Stimulated activated naive CD8-positive, alpha-beta T cell treated with anti-CD3 and anti-CD28 coated beads, Interleukin-15, Interleukin-2, amounts not matched to agents 100 ng/mL and 50 ng/mL, for 24 hours (primary cell): ENCODE measurements around the gene MCOLN3.

ENCODE experiments used
- H3K27ac Mint-ChIP-seq: one replicate; pipeline ENCODE4 v1.8.0; 2021; ENCODE audit warnings: mild to moderate bottlenecking, mixed read lengths
- H3K27me3 Mint-ChIP-seq: one replicate; pipeline ENCODE4 v1.8.0; 2021; ENCODE audit warnings: mixed read lengths
- H3K36me3 Mint-ChIP-seq: one replicate; pipeline ENCODE4 v1.8.0; 2021; ENCODE audit warnings: low read depth, mixed read lengths
- H3K4me1 Mint-ChIP-seq: one replicate; pipeline ENCODE4 v1.8.0; 2021; ENCODE audit warnings: low read depth, mixed read lengths
- H3K4me3 Mint-ChIP-seq: one replicate; pipeline ENCODE4 v1.8.0; 2021; ENCODE audit warnings: mild to moderate bottlenecking, mixed read lengths
- H3K9me3 Mint-ChIP-seq: one replicate; pipeline ENCODE4 v1.8.0; 2021; ENCODE audit warnings: mixed read lengths

The MCOLN3 gene

DNA sequence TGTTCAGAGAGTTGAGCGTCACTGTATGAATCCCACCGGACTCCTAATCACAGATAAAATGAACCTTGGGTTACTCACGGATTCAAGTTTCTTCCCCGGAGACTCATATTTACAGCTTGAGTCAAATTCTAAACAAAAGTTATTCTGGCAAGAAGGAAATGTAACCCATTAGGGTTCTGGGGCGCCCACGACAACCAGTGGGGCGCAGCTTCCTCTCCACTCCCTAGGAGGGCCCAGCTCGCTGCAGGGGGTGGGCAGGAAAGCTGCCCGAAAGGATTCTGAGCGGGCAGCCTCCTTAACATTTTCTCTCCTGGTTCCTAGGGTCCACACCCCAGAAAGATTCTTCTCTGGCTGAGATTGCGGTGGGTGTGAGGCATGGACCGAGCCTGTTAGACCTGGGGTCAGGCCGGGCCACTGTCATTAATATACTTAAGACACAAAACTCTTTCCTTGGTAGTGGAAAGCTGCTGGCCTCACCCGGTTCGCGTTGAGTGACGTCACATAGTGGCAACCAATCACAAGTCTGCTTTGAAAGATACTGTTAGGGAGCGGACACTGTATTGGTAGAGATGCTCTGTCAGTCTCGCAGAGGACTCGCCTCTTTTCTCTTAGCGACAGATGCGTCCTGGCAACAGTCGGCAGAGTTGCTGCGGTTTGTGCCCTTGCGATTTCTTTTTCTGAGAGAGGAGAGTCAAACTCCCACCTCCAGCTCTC lies 13.6 kb upstream of the MCOLN3 start:
- Mint-ChIP-seq H3K27me3 (peaks cover 19% of the 10 kb centered on the region), H3K4me3 (peak overlapping the region; percentile 84), H3K9me3 (no peaks in the 10 kb centered on the region), H3K27ac (peak overlapping the region; percentile 71), H3K36me3 (no peaks in the 10 kb centered on the region), H3K4me1 (peaks cover 23% of the 10 kb centered on the region)

DNA sequence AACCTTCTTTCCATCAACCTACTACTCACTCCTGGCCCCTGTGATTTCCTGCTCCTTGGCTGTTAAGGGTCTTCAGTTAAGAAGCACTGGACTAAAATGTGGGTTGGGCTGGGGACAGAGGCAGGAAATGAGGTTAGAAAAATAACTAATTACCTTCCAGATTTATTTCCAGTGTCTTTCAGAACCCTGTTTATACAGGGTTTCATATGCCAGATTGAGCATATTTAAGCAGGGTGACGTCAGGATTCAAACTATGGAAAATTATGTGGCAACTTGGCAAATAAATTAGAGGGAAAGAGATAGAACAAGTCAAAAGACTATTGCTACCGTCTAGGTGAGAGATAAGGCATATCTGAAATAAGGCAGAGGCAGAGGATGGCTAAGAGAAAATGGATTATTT lies 11.7 kb upstream of the MCOLN3 start:
- peaks cover 19% of the 10 kb centered on the region for H3K27me3 Mint-ChIP-seq
- H3K9me3 Mint-ChIP-seq, result no peaks in the 10 kb centered on the region
- no peaks in the 10 kb centered on the region for H3K36me3 Mint-ChIP-seq
- H3K4me1 Mint-ChIP-seq, result peaks cover 23% of the 10 kb centered on the region
- H3K4me3 Mint-ChIP-seq, result no peak overlapping the region
- no peak overlapping the region for H3K27ac Mint-ChIP-seq

DNA sequence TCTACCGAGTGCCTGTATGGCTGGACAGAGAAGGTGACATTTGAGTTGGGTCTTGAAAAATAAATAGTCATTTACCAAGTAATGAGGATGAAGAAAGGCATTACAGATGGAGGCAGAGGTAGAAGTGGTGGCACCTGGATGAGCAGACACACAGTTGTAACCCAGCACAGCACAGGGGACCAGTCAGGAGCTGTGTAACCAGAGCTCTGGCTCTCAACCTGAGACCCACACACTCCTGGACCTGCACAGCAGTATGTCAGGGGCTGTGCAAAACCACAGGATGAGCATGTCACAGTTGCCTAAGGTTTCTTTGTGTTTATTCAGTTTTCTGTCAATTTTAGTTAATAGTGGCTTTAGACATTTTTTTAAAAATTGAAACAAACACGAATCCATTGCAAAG lies 11.3 kb upstream of the MCOLN3 start:
- H3K4me3 Mint-ChIP-seq, result no peak overlapping the region
- H3K36me3 Mint-ChIP-seq, result no peaks in the 10 kb centered on the region
- no peaks in the 10 kb centered on the region for H3K9me3 Mint-ChIP-seq
- H3K27ac Mint-ChIP-seq, result no peak overlapping the region
- peaks cover 23% of the 10 kb centered on the region for H3K4me1 Mint-ChIP-seq
- peaks cover 22% of the 10 kb centered on the region for H3K27me3 Mint-ChIP-seq

DNA sequence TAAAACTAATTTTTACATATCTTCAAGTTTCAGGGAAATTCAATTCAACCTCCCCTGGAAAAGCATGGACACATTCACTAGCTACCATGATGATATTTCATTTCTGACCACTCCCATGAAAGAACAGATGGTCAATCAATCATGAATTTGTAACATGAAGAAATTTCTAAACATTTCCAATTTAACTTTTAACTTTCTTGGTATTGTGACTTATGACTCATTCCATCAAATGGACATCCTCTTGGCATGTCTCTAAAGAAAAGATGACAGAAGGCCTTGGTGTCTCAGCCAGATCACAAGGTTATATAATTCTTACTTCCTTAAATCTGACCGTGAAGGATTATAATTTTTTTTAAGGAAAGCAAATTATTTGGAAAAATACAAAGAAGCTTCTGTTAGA lies 10.5 kb upstream of the MCOLN3 start:
- Mint-ChIP-seq H3K27me3 (peaks cover 23% of the 10 kb centered on the region), H3K27ac (no peak overlapping the region), H3K4me1 (peaks cover 23% of the 10 kb centered on the region), H3K9me3 (no peaks in the 10 kb centered on the region), H3K36me3 (no peaks in the 10 kb centered on the region), H3K4me3 (no peak overlapping the region)

DNA sequence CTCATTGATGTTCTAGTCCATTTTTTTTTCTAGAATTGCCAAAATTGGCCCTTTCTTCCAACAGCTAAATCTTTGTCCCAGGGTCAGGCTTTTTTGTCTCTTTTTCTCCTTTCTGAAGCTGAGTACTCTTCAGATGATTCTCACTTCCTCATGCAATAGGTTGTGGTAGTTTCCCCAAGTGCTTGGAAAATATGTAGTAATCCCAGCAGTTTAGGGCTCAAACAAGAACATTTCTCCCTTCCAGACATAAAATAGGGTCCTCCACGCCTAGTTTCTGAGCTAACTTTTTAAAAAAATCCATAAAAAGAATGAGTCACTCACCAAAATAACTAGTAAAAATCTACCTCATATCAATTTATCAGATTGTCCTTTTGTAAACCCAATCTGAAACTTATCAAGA lies 10.0 kb upstream of the MCOLN3 start:
- H3K27ac Mint-ChIP-seq, result no peak overlapping the region
- no peaks in the 10 kb centered on the region for H3K36me3 Mint-ChIP-seq
- H3K4me3 Mint-ChIP-seq, result no peak overlapping the region
- no peaks in the 10 kb centered on the region for H3K9me3 Mint-ChIP-seq
- peaks cover 23% of the 10 kb centered on the region for H3K27me3 Mint-ChIP-seq
- peaks cover 23% of the 10 kb centered on the region for H3K4me1 Mint-ChIP-seq

DNA sequence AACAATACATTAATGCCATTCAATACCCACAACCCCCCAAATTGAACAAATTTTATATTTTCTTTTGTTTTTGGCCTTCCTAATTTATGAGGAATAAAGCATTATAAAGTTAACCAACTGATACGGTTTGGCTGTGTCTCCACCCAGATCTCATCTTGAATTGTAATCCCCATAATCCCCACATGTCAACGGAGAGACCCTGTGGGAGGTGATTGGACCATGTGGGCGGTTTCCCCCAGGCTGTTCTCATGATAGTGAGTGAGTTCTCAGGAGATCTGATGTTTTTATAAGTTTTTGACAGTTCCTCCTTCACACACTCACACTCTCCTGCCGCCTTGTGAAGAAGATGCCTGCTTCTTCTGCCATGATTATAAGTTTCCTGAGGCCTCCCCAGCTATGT lies 6.4 kb upstream of the MCOLN3 start:
- H3K4me1 Mint-ChIP-seq, result peaks cover 18% of the 10 kb centered on the region
- H3K9me3 Mint-ChIP-seq, result no peaks in the 10 kb centered on the region
- no peaks in the 10 kb centered on the region for H3K36me3 Mint-ChIP-seq
- no peak overlapping the region for H3K27ac Mint-ChIP-seq
- no peak overlapping the region for H3K4me3 Mint-ChIP-seq
- H3K27me3 Mint-ChIP-seq, result peaks cover 15% of the 10 kb centered on the region

DNA sequence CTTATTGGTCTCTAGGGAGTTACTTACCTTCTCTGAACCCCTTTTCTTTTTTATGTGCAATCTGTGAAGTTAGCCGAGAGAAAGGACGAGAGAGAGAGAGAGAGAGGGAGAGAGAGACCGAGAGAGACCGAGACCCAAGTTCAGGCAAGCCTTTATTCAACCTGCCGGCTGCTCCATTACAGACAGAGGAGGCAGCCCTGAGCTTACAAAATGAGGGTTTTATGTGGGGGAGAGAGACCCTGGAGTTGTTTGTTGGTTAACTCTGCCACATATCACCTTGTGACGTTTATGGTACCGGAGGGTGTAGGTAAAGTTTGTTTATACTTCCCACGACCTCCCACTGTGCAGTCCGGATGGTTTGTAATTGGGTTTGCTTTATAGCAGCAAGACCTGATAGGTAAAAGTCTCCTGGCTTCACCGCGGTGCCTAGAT lies 1.5 kb upstream of the MCOLN3 start:
- Mint-ChIP-seq H3K36me3 (no peaks in the 10 kb centered on the region), H3K9me3 (no peaks in the 10 kb centered on the region), H3K4me3 (peak overlapping the region; percentile 19), H3K4me1 (peaks cover 21% of the 10 kb centered on the region), H3K27me3 (peaks cover 51% of the 10 kb centered on the region), H3K27ac (no peak overlapping the region)

DNA sequence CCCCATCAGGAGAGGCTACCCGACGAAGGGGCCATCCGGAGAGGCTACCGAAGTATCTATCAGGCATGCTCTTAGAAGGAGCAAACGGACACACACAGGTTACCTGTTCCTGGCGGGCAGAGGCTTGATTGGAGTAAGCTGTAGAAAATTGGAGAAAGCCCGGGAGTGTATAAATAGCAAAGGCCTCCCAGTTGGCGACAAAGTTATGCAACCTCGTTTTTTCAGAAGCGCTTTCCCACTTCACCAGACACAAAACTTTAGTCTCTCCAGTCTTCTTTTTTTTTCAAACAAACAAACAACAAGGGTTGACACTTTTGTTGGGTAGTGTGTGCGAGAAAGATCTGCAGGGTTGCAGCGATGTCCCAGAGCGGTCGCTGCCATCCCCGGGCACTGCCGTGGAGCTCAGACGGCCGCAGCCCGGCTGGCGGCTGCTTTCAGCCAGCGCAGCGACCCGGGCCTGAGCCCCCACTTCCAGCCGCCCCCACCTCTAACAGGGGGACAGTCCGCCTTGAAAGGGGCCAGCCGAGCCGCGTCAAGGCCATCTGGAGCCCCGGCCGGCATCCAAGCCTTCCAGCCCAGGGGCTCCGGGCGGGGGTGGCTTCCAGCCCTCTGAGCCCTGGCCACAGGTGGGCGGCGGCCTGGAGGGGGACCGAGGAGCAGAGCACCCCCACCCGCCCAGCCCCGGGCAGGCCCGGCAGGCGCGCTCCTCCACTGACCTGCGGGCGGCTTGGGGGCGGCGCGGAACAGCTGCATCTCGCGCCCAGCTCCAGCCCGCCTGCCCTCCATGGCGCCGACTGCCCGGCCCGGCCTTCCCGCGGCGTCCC lies 616 bp downstream of the MCOLN3 start:
- Mint-ChIP-seq H3K27ac (no peak overlapping the region), H3K36me3 (no peaks in the 10 kb centered on the region), H3K4me3 (peak overlapping the region; percentile 58), H3K4me1 (peaks cover 21% of the 10 kb centered on the region), H3K9me3 (no peaks in the 10 kb centered on the region), H3K27me3 (peaks cover 64% of the 10 kb centered on the region)

DNA sequence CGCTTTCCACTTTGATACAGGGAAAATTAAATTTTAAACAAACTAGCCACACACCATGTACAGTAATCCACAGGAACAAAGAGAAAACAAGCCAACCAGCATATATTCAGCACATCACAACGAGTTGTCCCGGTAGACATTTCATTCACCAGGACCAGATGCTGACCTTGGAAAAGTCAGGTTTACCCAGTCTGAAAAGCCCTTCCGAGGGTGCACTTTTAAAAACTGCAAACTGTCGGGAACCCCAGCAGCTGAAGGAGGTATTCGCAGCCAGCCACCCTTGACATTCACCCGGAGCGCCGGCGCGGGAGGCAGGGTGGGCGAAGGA lies 1.2 kb downstream of the MCOLN3 start:
- Mint-ChIP-seq H3K27me3 (peaks cover 70% of the 10 kb centered on the region), H3K36me3 (no peaks in the 10 kb centered on the region), H3K9me3 (no peaks in the 10 kb centered on the region), H3K27ac (no peak overlapping the region), H3K4me3 (peak overlapping the region; percentile 58), H3K4me1 (peaks cover 21% of the 10 kb centered on the region)

DNA sequence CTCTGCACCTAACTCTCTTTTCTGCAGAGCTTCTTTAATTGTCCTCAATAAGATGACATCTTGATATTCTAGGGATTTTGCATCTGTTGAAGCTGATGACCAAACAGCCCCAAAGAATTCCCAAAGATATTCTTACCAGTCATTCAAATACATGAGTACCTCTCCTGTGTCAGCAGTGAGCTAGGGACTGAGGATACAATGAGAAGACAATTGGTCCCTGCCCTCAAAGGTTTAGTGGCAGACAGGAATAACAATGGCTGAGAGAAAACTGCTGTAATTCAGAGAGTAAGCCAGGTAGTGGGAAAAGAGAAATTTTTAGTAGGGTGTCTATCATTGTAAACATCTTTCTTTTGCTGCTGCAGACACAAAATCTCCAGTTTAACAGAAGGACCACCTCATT lies 5.9 kb downstream of the MCOLN3 start:
- no peak overlapping the region for H3K4me3 Mint-ChIP-seq
- no peaks in the 10 kb centered on the region for H3K4me1 Mint-ChIP-seq
- no peaks in the 10 kb centered on the region for H3K9me3 Mint-ChIP-seq
- no peaks in the 10 kb centered on the region for H3K36me3 Mint-ChIP-seq
- H3K27ac Mint-ChIP-seq, result no peak overlapping the region
- peaks cover 50% of the 10 kb centered on the region for H3K27me3 Mint-ChIP-seq

DNA sequence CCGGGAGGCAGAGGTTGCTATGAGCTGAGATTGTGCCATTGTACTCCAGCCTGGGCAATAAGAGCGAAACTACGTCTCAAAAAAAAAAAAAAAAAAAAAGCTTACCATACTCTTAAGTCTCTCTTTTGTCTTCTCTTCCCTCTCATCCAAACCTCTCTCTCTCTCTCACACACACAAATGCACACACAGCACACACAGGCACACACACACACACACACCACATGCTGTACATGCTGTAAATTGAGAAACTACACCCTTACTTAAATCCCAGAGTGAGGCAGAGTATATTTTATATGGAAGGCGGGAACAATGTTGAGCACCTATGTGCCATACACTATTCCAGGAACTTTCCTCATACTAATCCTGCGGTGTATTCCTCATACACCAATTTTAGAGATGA lies 6.5 kb downstream of the MCOLN3 start:
- no peak overlapping the region for H3K4me3 Mint-ChIP-seq
- H3K27me3 Mint-ChIP-seq, result peaks cover 44% of the 10 kb centered on the region
- H3K9me3 Mint-ChIP-seq, result no peaks in the 10 kb centered on the region
- no peak overlapping the region for H3K27ac Mint-ChIP-seq
- no peaks in the 10 kb centered on the region for H3K4me1 Mint-ChIP-seq
- no peaks in the 10 kb centered on the region for H3K36me3 Mint-ChIP-seq

DNA sequence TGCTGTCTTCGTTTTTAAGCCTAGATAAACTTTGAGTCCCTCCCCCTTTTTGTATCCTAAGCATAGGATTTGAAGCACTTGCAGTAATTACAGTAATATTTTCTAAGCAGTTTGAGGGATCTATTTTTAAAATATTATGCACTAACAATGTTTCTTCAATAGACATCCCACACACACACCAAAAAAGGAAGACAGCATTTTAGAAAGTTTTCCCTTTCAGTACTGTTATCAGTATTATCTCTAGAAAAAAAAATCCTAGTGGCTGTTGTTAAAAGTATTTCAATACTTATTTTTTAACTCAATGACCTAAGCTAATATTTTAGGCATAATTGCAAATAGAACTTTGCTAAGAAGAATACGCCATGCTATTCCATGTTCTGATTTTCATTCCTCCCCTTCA lies 15.1 kb downstream of the MCOLN3 start:
- Mint-ChIP-seq H3K36me3 (no peaks in the 10 kb centered on the region), H3K4me3 (no peak overlapping the region), H3K27ac (no peak overlapping the region), H3K4me1 (no peaks in the 10 kb centered on the region), H3K9me3 (no peaks in the 10 kb centered on the region), H3K27me3 (no peaks in the 10 kb centered on the region)

DNA sequence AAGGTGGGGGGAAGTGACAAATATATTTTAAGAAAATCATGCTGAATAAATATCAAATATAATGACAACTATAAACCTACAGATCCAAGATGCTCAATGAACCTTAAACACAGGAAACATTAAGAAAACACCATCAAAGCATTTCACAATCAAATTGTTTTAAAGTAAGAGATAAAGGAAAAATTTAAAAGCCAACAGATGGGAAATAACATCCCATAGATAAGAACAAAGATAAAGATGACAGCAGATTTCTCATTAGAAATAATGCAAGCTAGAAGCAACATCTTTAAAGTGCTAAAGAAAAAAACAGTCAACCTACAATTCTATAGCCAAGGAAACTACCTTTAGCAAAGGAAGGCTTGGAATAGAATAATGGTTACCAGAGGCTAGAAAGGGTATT lies 17.8 kb downstream of the MCOLN3 start:
- Mint-ChIP-seq H3K4me1 (peaks cover 15% of the 10 kb centered on the region), H3K27ac (no peak overlapping the region), H3K4me3 (no peak overlapping the region), H3K9me3 (no peaks in the 10 kb centered on the region), H3K36me3 (no peaks in the 10 kb centered on the region), H3K27me3 (no peaks in the 10 kb centered on the region)

DNA sequence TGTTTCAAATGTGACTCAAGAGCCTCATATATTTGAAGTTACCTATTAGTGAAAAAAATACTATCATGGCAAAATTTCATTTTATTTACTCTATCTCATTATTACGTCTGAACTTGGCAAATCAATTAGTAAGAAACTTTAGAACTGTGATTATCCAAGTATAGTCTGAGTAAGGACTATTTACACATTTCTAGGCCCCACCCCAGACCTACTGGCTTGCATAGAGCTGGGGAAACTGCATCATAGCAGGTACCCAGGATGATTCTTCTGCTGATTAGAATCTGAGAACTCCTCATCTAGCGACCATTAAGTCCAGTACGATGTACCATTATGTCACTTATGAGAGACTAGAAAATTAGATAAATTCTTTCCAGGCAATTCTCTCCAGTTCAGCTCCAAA lies 20.1 kb downstream of the MCOLN3 start:
- Mint-ChIP-seq H3K4me3 (no peak overlapping the region), H3K4me1 (peaks cover 15% of the 10 kb centered on the region), H3K9me3 (no peaks in the 10 kb centered on the region), H3K36me3 (no peaks in the 10 kb centered on the region), H3K27me3 (no peaks in the 10 kb centered on the region), H3K27ac (no peak overlapping the region)

DNA sequence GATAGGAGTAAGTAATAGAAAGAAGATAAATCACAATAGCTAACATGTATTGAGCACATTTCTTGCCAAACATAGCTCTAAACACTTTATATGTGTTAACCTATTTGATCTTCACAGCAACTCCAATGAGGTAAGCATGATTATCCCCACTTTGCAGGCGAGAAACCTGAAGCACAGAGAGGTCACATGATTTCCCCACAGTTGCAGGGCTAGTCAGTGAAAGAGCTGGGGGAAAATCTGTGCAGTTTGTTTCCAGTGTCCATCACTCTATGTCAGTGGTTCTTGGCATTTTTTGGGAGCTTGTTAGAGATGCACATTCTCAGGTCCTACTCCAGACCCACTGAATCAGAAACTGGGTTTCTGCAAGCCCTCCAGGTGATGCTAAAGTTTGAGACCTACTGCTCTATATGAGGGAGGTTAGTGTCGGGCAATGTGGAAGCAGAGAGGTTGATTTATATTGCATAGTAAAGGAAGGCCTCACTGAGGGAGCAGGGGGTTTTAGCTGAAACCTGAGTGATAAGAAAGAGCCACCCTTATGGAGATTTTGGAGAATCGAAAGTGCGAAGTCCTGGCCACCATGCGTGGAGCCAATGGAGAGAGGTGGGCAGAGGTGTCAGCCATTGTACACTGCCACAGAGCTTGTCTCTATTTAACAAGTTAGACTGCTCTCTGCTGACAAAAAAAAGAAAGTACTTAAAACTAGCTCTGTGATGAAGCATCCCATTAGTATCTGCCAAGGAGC lies 20.9 kb downstream of the MCOLN3 start:
- Mint-ChIP-seq H3K27me3 (no peaks in the 10 kb centered on the region), H3K36me3 (no peaks in the 10 kb centered on the region), H3K4me3 (no peak overlapping the region), H3K27ac (peak overlapping the region; percentile 27), H3K9me3 (no peaks in the 10 kb centered on the region), H3K4me1 (peaks cover 15% of the 10 kb centered on the region)
